ENCODE data around the gene PAGR1. TPM values are rescaled to one million over a fixed set of nuclear protein-coding genes. Genes with fewer than 3 reads are reported as not detected.

PAGR1 gene
- total and polyA plus RNA-seq, 2 of the 13 experiments (the other 11 are each of a cell fraction or from before 2014, with no cell fraction given) = 9.8 to 66.4 TPM

DNA sequence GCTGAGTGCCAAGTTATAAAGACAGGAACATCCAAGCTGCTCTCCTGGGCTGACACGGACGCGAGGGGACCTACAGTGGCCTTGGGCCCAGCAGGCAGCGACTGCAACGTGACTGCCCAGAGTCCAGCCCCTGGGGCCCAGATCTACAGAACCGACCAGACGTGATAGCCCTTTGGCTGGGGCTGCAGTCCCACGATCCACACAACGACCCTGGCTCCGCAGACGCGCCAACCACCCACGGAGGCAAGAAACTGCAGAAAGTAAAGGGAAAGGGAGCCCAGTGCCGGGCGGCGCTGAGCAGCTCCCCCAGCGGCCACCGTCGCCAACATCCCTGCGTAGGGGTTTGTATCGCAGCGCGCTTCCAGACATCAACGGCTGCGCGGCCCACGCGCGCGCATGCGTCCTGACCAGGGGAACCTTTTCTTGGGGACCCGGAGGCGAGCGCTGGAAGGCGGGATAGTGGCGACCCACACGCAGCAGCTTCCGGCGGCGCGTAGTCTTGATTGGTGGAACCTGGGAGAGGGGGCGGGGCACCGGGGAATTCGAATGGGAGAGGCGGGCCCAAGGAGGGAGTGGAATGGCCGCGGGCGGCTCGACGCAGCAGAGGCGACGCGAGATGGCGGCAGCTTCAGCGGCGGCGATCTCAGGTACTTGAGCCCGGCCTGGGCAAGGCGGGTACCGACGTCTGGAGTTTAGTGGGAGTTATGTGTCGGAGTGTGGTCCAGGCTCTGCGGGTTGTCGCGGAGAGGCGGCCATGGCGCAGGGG is 25.6 kb upstream of the PAGR1 start, which contains the start of gene KIF22 (continued):
- TF ChIP-seq, protein P1, sequence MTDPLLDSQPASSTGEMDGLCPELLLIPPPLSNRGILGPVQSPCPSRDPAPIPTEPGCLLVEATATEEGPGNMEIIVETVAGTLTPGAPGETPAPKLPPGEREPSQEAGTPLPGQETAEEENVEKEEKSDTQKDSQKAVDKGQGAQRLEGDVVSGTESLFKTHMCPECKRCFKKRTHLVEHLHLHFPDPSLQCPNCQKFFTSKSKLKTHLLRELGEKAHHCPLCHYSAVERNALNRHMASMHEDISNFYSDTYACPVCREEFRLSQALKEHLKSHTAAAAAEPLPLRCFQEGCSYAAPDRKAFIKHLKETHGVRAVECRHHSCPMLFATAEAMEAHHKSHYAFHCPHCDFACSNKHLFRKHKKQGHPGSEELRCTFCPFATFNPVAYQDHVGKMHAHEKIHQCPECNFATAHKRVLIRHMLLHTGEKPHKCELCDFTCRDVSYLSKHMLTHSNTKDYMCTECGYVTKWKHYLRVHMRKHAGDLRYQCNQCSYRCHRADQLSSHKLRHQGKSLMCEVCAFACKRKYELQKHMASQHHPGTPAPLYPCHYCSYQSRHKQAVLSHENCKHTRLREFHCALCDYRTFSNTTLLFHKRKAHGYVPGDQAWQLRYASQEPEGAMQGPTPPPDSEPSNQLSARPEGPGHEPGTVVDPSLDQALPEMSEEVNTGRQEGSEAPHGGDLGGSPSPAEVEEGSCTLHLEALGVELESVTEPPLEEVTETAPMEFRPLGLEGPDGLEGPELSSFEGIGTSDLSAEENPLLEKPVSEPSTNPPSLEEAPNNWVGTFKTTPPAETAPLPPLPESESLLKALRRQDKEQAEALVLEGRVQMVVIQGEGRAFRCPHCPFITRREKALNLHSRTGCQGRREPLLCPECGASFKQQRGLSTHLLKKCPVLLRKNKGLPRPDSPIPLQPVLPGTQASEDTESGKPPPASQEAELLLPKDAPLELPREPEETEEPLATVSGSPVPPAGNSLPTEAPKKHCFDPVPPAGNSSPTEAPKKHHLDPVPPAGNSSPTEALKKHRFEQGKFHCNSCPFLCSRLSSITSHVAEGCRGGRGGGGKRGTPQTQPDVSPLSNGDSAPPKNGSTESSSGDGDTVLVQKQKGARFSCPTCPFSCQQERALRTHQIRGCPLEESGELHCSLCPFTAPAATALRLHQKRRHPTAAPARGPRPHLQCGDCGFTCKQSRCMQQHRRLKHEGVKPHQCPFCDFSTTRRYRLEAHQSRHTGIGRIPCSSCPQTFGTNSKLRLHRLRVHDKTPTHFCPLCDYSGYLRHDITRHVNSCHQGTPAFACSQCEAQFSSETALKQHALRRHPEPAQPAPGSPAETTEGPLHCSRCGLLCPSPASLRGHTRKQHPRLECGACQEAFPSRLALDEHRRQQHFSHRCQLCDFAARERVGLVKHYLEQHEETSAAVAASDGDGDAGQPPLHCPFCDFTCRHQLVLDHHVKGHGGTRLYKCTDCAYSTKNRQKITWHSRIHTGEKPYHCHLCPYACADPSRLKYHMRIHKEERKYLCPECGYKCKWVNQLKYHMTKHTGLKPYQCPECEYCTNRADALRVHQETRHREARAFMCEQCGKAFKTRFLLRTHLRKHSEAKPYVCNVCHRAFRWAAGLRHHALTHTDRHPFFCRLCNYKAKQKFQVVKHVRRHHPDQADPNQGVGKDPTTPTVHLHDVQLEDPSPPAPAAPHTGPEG (CRISPR knock-in tag; IDR thresholded peaks at IDR 0.05) = peak; percentile 88
- peak; percentile 60 for TF ChIP-seq SOX5 (CRISPR knock-in tag; IDR thresholded peaks at IDR 0.05; ENCODE audit: borderline replicate concordance)
- TF ChIP-seq ZFYVE20 (CRISPR knock-in tag; IDR thresholded peaks at IDR 0.05; ENCODE audit: borderline replicate concordance, low read depth) = no peak; the same call in 1 of the 2 replicates
- TF ChIP-seq, protein P2, sequence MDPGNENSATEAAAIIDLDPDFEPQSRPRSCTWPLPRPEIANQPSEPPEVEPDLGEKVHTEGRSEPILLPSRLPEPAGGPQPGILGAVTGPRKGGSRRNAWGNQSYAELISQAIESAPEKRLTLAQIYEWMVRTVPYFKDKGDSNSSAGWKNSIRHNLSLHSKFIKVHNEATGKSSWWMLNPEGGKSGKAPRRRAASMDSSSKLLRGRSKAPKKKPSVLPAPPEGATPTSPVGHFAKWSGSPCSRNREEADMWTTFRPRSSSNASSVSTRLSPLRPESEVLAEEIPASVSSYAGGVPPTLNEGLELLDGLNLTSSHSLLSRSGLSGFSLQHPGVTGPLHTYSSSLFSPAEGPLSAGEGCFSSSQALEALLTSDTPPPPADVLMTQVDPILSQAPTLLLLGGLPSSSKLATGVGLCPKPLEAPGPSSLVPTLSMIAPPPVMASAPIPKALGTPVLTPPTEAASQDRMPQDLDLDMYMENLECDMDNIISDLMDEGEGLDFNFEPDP (CRISPR knock-in tag; conservative IDR thresholded peaks at IDR 0.05) = no peak
- TF ChIP-seq ZFP41 (CRISPR knock-in tag; IDR thresholded peaks at IDR 0.05; ENCODE audit: borderline replicate concordance) = peak; percentile 85; the same call in 1 of the 2 replicates
- TF ChIP-seq GABPA (IDR thresholded peaks at IDR 0.05; ENCODE audit: low read depth, low read length) = peak; percentile 95
- TF ChIP-seq GABPA (CRISPR knock-in tag; IDR thresholded peaks at IDR 0.05; ENCODE audit: low read depth) = peak; percentile 97
- 0 out of 2 replicates have a peak, but pooled peaks have one; percentile 31 for TF ChIP-seq NFE2 (CRISPR knock-in tag; IDR thresholded peaks at IDR 0.05)
- peak; percentile 85 for TF ChIP-seq ZNF557 (CRISPR knock-in tag; IDR thresholded peaks at IDR 0.05)
- no peak for TF ChIP-seq ZNF724P (CRISPR knock-in tag; IDR thresholded peaks at IDR 0.05; ENCODE audit: borderline replicate concordance)
- 0 out of 2 replicates have a peak, but pooled peaks have one; percentile 34 for TF ChIP-seq ZSCAN12 (CRISPR knock-in tag; IDR thresholded peaks at IDR 0.05)
- TF ChIP-seq EED (CRISPR knock-in tag; IDR thresholded peaks at IDR 0.05) = peak; percentile 89
- TF ChIP-seq HDAC2 (CRISPR knock-in tag; IDR thresholded peaks at IDR 0.05) = peak; percentile 88
- no peak for TF ChIP-seq ZNF749 (CRISPR knock-in tag; IDR thresholded peaks at IDR 0.05; ENCODE audit: borderline replicate concordance)
- 0 out of 2 replicates have a peak, but pooled peaks have one; percentile 34 for TF ChIP-seq ZNF720 (CRISPR knock-in tag; IDR thresholded peaks at IDR 0.05)
- TF ChIP-seq NFKBIZ (CRISPR knock-in tag; IDR thresholded peaks at IDR 0.05) = no peak
- TF ChIP-seq ZNF589 (CRISPR knock-in tag; conservative IDR thresholded peaks at IDR 0.05) = peak; percentile 72; the same call in 1 of the 2 replicates
- TF ChIP-seq, protein P3, sequence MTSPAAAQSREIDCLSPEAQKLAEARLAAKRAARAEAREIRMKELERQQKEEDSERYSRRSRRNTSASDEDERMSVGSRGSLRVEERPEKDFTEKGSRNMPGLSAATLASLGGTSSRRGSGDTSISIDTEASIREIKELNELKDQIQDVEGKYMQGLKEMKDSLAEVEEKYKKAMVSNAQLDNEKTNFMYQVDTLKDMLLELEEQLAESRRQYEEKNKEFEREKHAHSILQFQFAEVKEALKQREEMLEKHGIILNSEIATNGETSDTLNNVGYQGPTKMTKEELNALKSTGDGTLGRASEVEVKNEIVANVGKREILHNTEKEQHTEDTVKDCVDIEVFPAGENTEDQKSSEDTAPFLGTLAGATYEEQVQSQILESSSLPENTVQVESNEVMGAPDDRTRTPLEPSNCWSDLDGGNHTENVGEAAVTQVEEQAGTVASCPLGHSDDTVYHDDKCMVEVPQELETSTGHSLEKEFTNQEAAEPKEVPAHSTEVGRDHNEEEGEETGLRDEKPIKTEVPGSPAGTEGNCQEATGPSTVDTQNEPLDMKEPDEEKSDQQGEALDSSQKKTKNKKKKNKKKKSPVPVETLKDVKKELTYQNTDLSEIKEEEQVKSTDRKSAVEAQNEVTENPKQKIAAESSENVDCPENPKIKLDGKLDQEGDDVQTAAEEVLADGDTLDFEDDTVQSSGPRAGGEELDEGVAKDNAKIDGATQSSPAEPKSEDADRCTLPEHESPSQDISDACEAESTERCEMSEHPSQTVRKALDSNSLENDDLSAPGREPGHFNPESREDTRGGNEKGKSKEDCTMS (CRISPR knock-in tag; conservative IDR thresholded peaks at IDR 0.05) = no peak

All from HepG2 (cell line).